Hematopoietic multipotent progenitor cell (in vitro differentiated cells): ENCODE data around the gene NPHS2. TPM values are rescaled to one million over a fixed set of nuclear protein-coding genes. Genes with fewer than 3 reads are reported as not detected.
A peak's percentile ranks its signal among the peaks of the same experiment; 100 is the strongest.

ENCODE experiments used
- DNase-seq, 3 donors: peaks; one replicate each; pipeline ENCODE4 v3.0.0-alpha.2; 2011 to 2015; ENCODE audit warnings: low read depth in 2 of 3, low spot score in 2 of 3
- total RNA-seq: library from RNA; depleted of rRNA; stranded (reverse); fragments of >200 nt; gene quantifications from one replicate; pipeline ENCODE4 v1.2.3, GENCODE V29; 2012

Gene NPHS2
- not detected for total RNA-seq

- no peak for DNase-seq
Measured at GRCh38 chr1:179575497-179576314, at the start of gene NPHS2. Gene NPHS2 (minus strand): TSS chr1:179575948. CDS start chr1:179575864, 84 bp downstream.

- DNase-seq: no peak
Measured at GRCh38 chr1:179612361-179612760, 36.6 kb upstream of the NPHS2 start.

- DNase-seq: no peak
Measured at GRCh38 chr1:179601093-179601492, 25.3 kb upstream of the NPHS2 start.

GRCh38 chr1:179599623-179600249 lies 24.0 kb upstream of the NPHS2 start:
- DNase-seq: peak in 1 of 3 donors; percentile 15

- DNase-seq: no peak
Measured at GRCh38 chr1:179598631-179599030, 22.9 kb upstream of the NPHS2 start.

- peak in 1 of 3 donors; percentile 29 for DNase-seq
Measured at GRCh38 chr1:179591592-179592580, 16.1 kb upstream of the NPHS2 start, which contains the start of gene TDRD5. Gene TDRD5 (plus strand): TSS chr1:179591832. CDS start chr1:179592616, 784 bp downstream.

GRCh38 chr1:179591253-179591591 lies 15.5 kb upstream of the NPHS2 start:
- DNase-seq: no peak

- no peak for DNase-seq
Measured at GRCh38 chr1:179590671-179591070, 14.9 kb upstream of the NPHS2 start.

- no peak for DNase-seq
Measured at GRCh38 chr1:179589509-179589908, 13.8 kb upstream of the NPHS2 start.

- DNase-seq: no peak
Measured at GRCh38 chr1:179588425-179589024, 12.8 kb upstream of the NPHS2 start.

GRCh38 chr1:179587336-179587735 lies 11.6 kb upstream of the NPHS2 start:
- DNase-seq: no peak

GRCh38 chr1:179586107-179586823 lies 10.5 kb upstream of the NPHS2 start:
- peak in 2 of 3 donors; percentile 31 to 50 for DNase-seq

- no peak for DNase-seq
Measured at GRCh38 chr1:179583771-179584320, 8.1 kb upstream of the NPHS2 start.

GRCh38 chr1:179576509-179576908 lies 761 bp upstream of the NPHS2 start:
- no peak for DNase-seq

GRCh38 chr1:179558078-179558477 lies 17.7 kb downstream of the NPHS2 start:
- DNase-seq: no peak

GRCh38 chr1:179554427-179554826 lies 21.3 kb downstream of the NPHS2 start:
- DNase-seq: no peak

- DNase-seq: no peak
Measured at GRCh38 chr1:179550746-179551682, 24.7 kb downstream of the NPHS2 start.

- DNase-seq: no peak
Measured at GRCh38 chr1:179549368-179549700, 26.4 kb downstream of the NPHS2 start.
